Measurements from ENCODE around the gene ITGB8. TPM values are rescaled to one million over a fixed set of nuclear protein-coding genes. Genes with fewer than 3 reads are reported as not detected.
A peak's percentile ranks its signal among the peaks of the same experiment; 100 is the strongest.

The ITGB8 gene
- total RNA-seq, 2 donors from 2014 or later, result 22.1 to 38.6 TPM

DNA sequence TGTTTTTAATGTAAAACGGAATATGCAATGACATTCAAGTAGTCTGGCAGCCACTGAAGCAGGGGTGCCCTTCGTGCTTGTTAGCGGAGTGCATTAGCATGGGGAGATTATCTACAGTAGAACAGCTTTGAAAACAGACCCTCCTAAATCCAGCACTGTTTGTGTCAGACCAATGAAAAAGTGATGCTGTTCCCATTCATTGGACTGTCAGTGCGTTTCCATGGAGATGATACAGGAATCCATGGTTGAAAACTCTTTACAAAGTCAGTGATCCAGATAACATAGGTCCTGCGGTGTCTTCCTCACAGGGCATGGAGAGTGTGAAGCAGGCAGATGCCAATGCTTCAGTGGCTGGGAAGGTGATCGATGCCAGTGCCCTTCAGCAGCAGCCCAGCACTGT is 73.6 kb downstream of the ITGB8 start:
- no peaks in the 10 kb centered on the region for H3K36me3 ChIP-seq (replicated peaks in 1 of 2; ENCODE audit: insufficient read depth in 1 of 2, low read depth in 2 of 2)
- DNase-seq (no peak), ATAC-seq (no peak)
- H3K9me3 ChIP-seq, result no peaks in the 10 kb centered on the region
- TF ChIP-seq CTCF (IDR thresholded peaks at IDR 0.05) (no peak), POLR2A (IDR thresholded peaks at IDR 0.05) (no peak)
- WGBS, 2 donors, result 89 to 92% methylated on average over 6 of the region's 6 CpGs
- peaks cover 54% of the 10 kb centered on the region for H3K4me1 ChIP-seq
- no peak overlapping the region for H3K27ac ChIP-seq
- no peak overlapping the region for H3K4me3 ChIP-seq
- no peaks in the 10 kb centered on the region for H3K27me3 ChIP-seq
- intact Hi-C loops (cut with DNase I), result no loop called here

GRCh38 chr7:20407585-20408466 is 77.1 kb downstream of the ITGB8 start:
- ATAC-seq (peak; percentile 74), DNase-seq (peak; percentile 40 to 70 (median 62))
- WGBS, 2 donors, result 17 to 25% methylated on average over 5 of the region's 5 CpGs
- no peaks in the 10 kb centered on the region for H3K9me3 ChIP-seq
- intact Hi-C loops (cut with DNase I), result no loop called here
- H3K36me3 ChIP-seq (replicated peaks in 1 of 2; ENCODE audit: insufficient read depth in 1 of 2, low read depth in 2 of 2), result no peaks in the 10 kb centered on the region
- H3K4me1 ChIP-seq, result peaks cover 44% of the 10 kb centered on the region
- TF ChIP-seq CTCF (IDR thresholded peaks at IDR 0.05), result no peak
- no peak for TF ChIP-seq POLR2A (IDR thresholded peaks at IDR 0.05)
- no peak overlapping the region for H3K4me3 ChIP-seq
- peak overlapping the region; percentile 55 to 71 (median 62) for H3K27ac ChIP-seq
- no peaks in the 10 kb centered on the region for H3K27me3 ChIP-seq

GRCh38 chr7:20408467-20408826 is 77.7 kb downstream of the ITGB8 start:
- TF ChIP-seq CTCF (IDR thresholded peaks at IDR 0.05) (no peak), POLR2A (IDR thresholded peaks at IDR 0.05) (no peak)
- H3K4me1 ChIP-seq, result peaks cover 37% of the 10 kb centered on the region

GRCh38 chr7:20409961-20410360 is 79.3 kb downstream of the ITGB8 start:
- Histone ChIP-seq H3K27ac (no peak overlapping the region), H3K4me1 (peaks cover 32% of the 10 kb centered on the region), H3K4me3 (no peak overlapping the region), H3K36me3 (replicated peaks in 1 of 2; ENCODE audit: insufficient read depth in 1 of 2, low read depth in 2 of 2) (no peaks in the 10 kb centered on the region), H3K27me3 (no peaks in the 10 kb centered on the region), H3K9me3 (no peaks in the 10 kb centered on the region)
- intact Hi-C loops (cut with DNase I), result no loop called here
- no peak for TF ChIP-seq POLR2A (IDR thresholded peaks at IDR 0.05)
- no peak for TF ChIP-seq CTCF (IDR thresholded peaks at IDR 0.05)
- 81 to 92% methylated on average over 5 of the region's 5 CpGs for WGBS, 2 donors
- DNase-seq (no peak), ATAC-seq (no peak)

More at GRCh38 chr7:20408467-20408826, 77.7 kb downstream of the ITGB8 start:
- peak; percentile 61 for ATAC-seq
- peak in 3 of 4 donors; percentile 27 to 57 (median 42) for DNase-seq
- 63 to 71% methylated on average over 2 of the region's 2 CpGs for WGBS, 2 donors
- no peaks in the 10 kb centered on the region for H3K9me3 ChIP-seq
- H3K4me3 ChIP-seq, result no peak overlapping the region
- no peaks in the 10 kb centered on the region for H3K36me3 ChIP-seq (replicated peaks in 1 of 2; ENCODE audit: insufficient read depth in 1 of 2, low read depth in 2 of 2)
- H3K27me3 ChIP-seq, result no peaks in the 10 kb centered on the region
- intact Hi-C loops (cut with DNase I), result no loop called here
- H3K27ac ChIP-seq, result peak overlapping the region in 3 of 4 donors; percentile 55 to 71 (median 65)
